MM.1S (cell line): Measurements from ENCODE around the gene PDIA2.

Source experiments
- CTCF ChIP-seq: fragments of 300-600 bp; sonication (generic); IDR thresholded peaks from 2 replicates; pipeline ENCODE4 v1.5.1; 2016; ENCODE audit warnings: antibody characterized with exemption, low read length, mixed read lengths
- EZH2 ChIP-seq: fragments of 300-600 bp; sonication (generic); optimal IDR thresholded peaks from 2 replicates; pipeline ENCODE3; 2017; ENCODE audit warnings: low read depth, mild to moderate bottlenecking, antibody characterized with exemption, low read length, mixed read lengths
- EZH2phosphoT487 ChIP-seq: fragments of 300-600 bp; sonication (generic); IDR thresholded peaks from 2 replicates; pipeline ENCODE4 v1.6.1; 2018; ENCODE audit warnings: antibody characterized with exemption, low read length

- TF ChIP-seq CTCF (no peak), EZH2phosphoT487 (no peak), EZH2 (no peak)
Observed at GRCh38 chr16:316741-317464, 33.9 kb downstream of the PDIA2 start.
